KMS-11 (cell line): Measurements from ENCODE around the gene RRBP1.

Source experiments
- H2AFZ ChIP-seq: fragments of 200-600 bp; sonication (generic); 2 replicates; pipeline ENCODE4 v1.6.1; 2016; ENCODE audit warnings: antibody characterized with exemption, mixed run types, low read depth
- H3K27ac ChIP-seq: fragments of 200-600 bp; sonication (generic); 2 replicates; pipeline ENCODE4 v1.6.1; 2016; ENCODE audit warnings: mild to moderate bottlenecking, mixed run types
- H3K27me3 ChIP-seq: fragments of 200-600 bp; sonication (generic); 2 replicates; pipeline ENCODE4 v1.6.1; 2017; ENCODE audit warnings: mild to moderate bottlenecking, low read depth, mixed run types, moderate library complexity; ENCODE audit not compliant: insufficient read depth
- H3K36me3 ChIP-seq: fragments of 200-600 bp; sonication (generic); 2 replicates; pipeline ENCODE4 v1.6.1; 2017; ENCODE audit warnings: mild to moderate bottlenecking, mixed run types; ENCODE audit not compliant: insufficient read depth
- H3K4me1 ChIP-seq: fragments of 200-600 bp; sonication (generic); 2 replicates; pipeline ENCODE4 v1.6.1; 2016; ENCODE audit warnings: mild to moderate bottlenecking, low read depth, mixed run types; ENCODE audit not compliant: poor library complexity, severe bottlenecking
- H3K4me2 ChIP-seq: fragments of 200-600 bp; sonication (generic); 2 replicates; pipeline ENCODE4 v1.7.0; 2016; ENCODE audit warnings: mild to moderate bottlenecking, mixed run types
- H3K4me3 ChIP-seq: fragments of 200-600 bp; sonication (generic); IDR thresholded peaks from 2 replicates; pipeline ENCODE4 v1.6.1; 2017; ENCODE audit warnings: low read depth, low read length, mixed read lengths; ENCODE audit not compliant: insufficient read depth
- H3K79me2 ChIP-seq: fragments of 200-600 bp; sonication (generic); 2 replicates; pipeline ENCODE4 v1.6.1; 2016; ENCODE audit warnings: low read depth, mixed run types; ENCODE audit not compliant: insufficient read depth
- H3K9ac ChIP-seq: fragments of 200-600 bp; sonication (generic); 2 replicates; pipeline ENCODE4 v1.6.1; 2016; ENCODE audit warnings: mild to moderate bottlenecking, mixed run types
- H4K20me1 ChIP-seq: fragments of 200-600 bp; sonication (generic); 2 replicates; pipeline ENCODE4 v1.6.1; 2016; ENCODE audit warnings: mild to moderate bottlenecking, mixed run types; ENCODE audit not compliant: insufficient read depth
- CTCF ChIP-seq: fragments of 200-600 bp; sonication (generic); conservative IDR thresholded peaks from 2 replicates; pipeline ENCODE4 v1.6.1; 2017; ENCODE audit warnings: low read depth, mild to moderate bottlenecking, antibody characterized with exemption, low read length, moderate library complexity, mixed read lengths

The RRBP1 gene

GRCh38 chr20:17663486-17663885, 18.6 kb downstream of the RRBP1 start:
- Histone ChIP-seq H4K20me1 (no peaks in the 10 kb centered on the region), H3K4me3 (no peak overlapping the region), H3K4me1 (peaks cover 25% of the 10 kb centered on the region)

GRCh38 chr20:17663040-17663399, 19.0 kb downstream of the RRBP1 start:
- Histone ChIP-seq H2AFZ (no peak overlapping the region), H3K27ac (no peak overlapping the region), H3K4me2 (no peak overlapping the region), H3K9ac (no peak overlapping the region), H3K36me3 (no peaks in the 10 kb centered on the region; the same call in 1 of the 2 replicates), H4K20me1 (no peaks in the 10 kb centered on the region), H3K27me3 (no peaks in the 10 kb centered on the region), H3K4me1 (peaks cover 25% of the 10 kb centered on the region), H3K79me2 (peaks cover 15% of the 10 kb centered on the region; the same call in 1 of the 2 replicates), H3K4me3 (no peak overlapping the region)
- no peak for TF ChIP-seq CTCF

More at GRCh38 chr20:17663486-17663885, 18.6 kb downstream of the RRBP1 start:
- no peak for TF ChIP-seq CTCF
- no peak overlapping the region for H2AFZ ChIP-seq
- H3K4me2 ChIP-seq, result no peak overlapping the region
- no peak overlapping the region for H3K27ac ChIP-seq
- H3K27me3 ChIP-seq, result no peaks in the 10 kb centered on the region
- peaks cover 15% of the 10 kb centered on the region; the same call in 1 of the 2 replicates for H3K79me2 ChIP-seq
- H3K36me3 ChIP-seq, result no peaks in the 10 kb centered on the region; the same call in 1 of the 2 replicates
- H3K9ac ChIP-seq, result no peak overlapping the region

GRCh38 chr20:17662333-17663039, 19.6 kb downstream of the RRBP1 start:
- Histone ChIP-seq H3K4me3 (no peak overlapping the region), H3K36me3 (no peaks in the 10 kb centered on the region; the same call in 1 of the 2 replicates), H3K79me2 (peaks cover 15% of the 10 kb centered on the region; the same call in 1 of the 2 replicates), H3K4me2 (no peak overlapping the region), H4K20me1 (no peaks in the 10 kb centered on the region), H3K9ac (no peak overlapping the region), H3K27ac (no peak overlapping the region), H2AFZ (no peak overlapping the region), H3K4me1 (peaks cover 25% of the 10 kb centered on the region), H3K27me3 (no peaks in the 10 kb centered on the region)
- TF ChIP-seq CTCF, result no peak

GRCh38 chr20:17661121-17661744, 20.8 kb downstream of the RRBP1 start:
- Histone ChIP-seq H4K20me1 (no peaks in the 10 kb centered on the region), H3K4me1 (peaks cover 32% of the 10 kb centered on the region)

More at GRCh38 chr20:17661121-17661744, 20.8 kb downstream of the RRBP1 start:
- no peak overlapping the region for H3K27ac ChIP-seq
- peaks cover 15% of the 10 kb centered on the region; the same call in 1 of the 2 replicates for H3K79me2 ChIP-seq
- no peak overlapping the region for H3K4me3 ChIP-seq
- H3K27me3 ChIP-seq, result no peaks in the 10 kb centered on the region
- no peak for TF ChIP-seq CTCF
- H3K4me2 ChIP-seq, result no peak overlapping the region
- no peak overlapping the region for H3K9ac ChIP-seq
- H2AFZ ChIP-seq, result no peak overlapping the region
- H3K36me3 ChIP-seq, result no peaks in the 10 kb centered on the region; the same call in 1 of the 2 replicates
